Stimulated activated CD4-positive, alpha-beta T cell treated with anti-CD3 and anti-CD28 coated beads, Interleukin-4, amount 100 ng/mL, for 1 hour (primary cell): ENCODE data around the gene FAT4.

Experiments used
- DNase-seq: peaks from one replicate; pipeline ENCODE4 v3.0.0-alpha.2; 2020

FAT4 gene

GRCh38 chr4:125319311-125319710 lies 4.6 kb downstream of the FAT4 start:
- no peak for DNase-seq

GRCh38 chr4:125321709-125322365 lies 7.1 kb downstream of the FAT4 start:
- no peak for DNase-seq

GRCh38 chr4:125322366-125322730 lies 7.6 kb downstream of the FAT4 start:
- no peak for DNase-seq

- no peak for DNase-seq
These were observed 8.9 kb downstream of the FAT4 start for GRCh38 chr4:125323654-125324053.

GRCh38 chr4:125325733-125326132 lies 11.0 kb downstream of the FAT4 start:
- no peak for DNase-seq

- DNase-seq, result no peak
These were observed 16.4 kb downstream of the FAT4 start for GRCh38 chr4:125331116-125331515.

- DNase-seq, result no peak
These were observed 20.2 kb downstream of the FAT4 start for GRCh38 chr4:125334926-125335325.

- no peak for DNase-seq
These were observed 24.1 kb downstream of the FAT4 start for GRCh38 chr4:125338814-125339213.

- no peak for DNase-seq
These were observed 29.4 kb downstream of the FAT4 start for GRCh38 chr4:125344198-125344597.

- no peak for DNase-seq
These were observed 31.9 kb downstream of the FAT4 start for GRCh38 chr4:125346616-125347015.

- DNase-seq, result no peak
These were observed 35.8 kb downstream of the FAT4 start for GRCh38 chr4:125350470-125351135.

GRCh38 chr4:125352521-125352920 lies 37.8 kb downstream of the FAT4 start:
- no peak for DNase-seq

GRCh38 chr4:125353131-125353530 lies 38.4 kb downstream of the FAT4 start:
- no peak for DNase-seq

- DNase-seq, result no peak
These were observed 41.0 kb downstream of the FAT4 start for GRCh38 chr4:125355791-125356190.

- no peak for DNase-seq
These were observed 42.9 kb downstream of the FAT4 start for GRCh38 chr4:125357675-125358074.

- no peak for DNase-seq
These were observed 43.7 kb downstream of the FAT4 start for GRCh38 chr4:125358453-125358852.

- no peak for DNase-seq
These were observed 44.6 kb downstream of the FAT4 start for GRCh38 chr4:125359363-125359762.

GRCh38 chr4:125359960-125360634 lies 45.3 kb downstream of the FAT4 start:
- no peak for DNase-seq

- no peak for DNase-seq
These were observed 46.0 kb downstream of the FAT4 start for GRCh38 chr4:125360727-125361126.
